ENCODE measurements around the gene MFGE8.

MFGE8 gene

DNA sequence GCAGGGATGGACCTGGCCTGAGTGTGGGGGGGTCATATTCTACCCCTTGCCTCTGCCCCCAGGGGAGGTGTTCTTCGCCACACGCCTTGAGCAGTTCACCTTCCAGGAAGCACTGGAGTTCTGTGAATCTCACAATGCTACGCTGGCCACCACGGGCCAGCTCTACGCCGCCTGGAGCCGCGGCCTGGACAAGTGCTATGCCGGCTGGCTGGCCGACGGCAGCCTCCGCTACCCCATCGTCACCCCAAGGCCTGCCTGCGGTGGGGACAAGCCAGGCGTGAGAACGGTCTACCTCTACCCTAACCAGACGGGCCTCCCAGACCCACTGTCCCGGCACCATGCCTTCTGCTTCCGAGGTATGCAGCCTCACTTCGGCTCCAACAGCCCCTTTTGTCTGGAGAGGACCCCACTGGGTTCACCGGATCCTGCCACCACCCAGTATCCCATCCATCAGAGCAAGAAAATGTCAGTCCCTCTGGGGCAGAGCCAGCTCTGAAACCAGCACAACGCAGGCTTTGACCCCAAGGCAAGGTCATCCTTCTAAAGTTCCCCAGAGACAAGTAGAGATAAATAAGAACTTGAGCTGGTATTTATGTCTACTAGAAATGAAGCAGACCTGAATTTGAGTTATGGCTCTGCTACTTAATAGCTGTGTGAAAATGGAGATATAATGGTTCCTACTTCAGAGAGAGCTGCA, 63.7 kb downstream of the MFGE8 start:
- TF ChIP-seq ISL1 (CRISPR knock-in tag; IDR thresholded peaks at IDR 0.05) (peak; percentile 12; the same call in 1 of the 2 replicates), ZC3H10 (CRISPR knock-in tag; IDR thresholded peaks at IDR 0.05) (no peak)
- ATAC-seq: no peak

Measured in SK-N-SH treated with all-trans-retinoic acid at 6 μM for 48 hours (cell line).